GM15510 (cell line): ENCODE data around the gene LILRB5.
"Not testable (repeated sequence)": the region's sequence is repeated elsewhere in the genome, so short reads cannot be mapped to it uniquely, and the experiment has no call there.

Experiments used
- POLR2A ChIP-seq: IDR thresholded peaks from 3 replicates; pipeline ENCODE4 v1.6.1; 2011; ENCODE audit warnings: borderline replicate concordance; ENCODE audit not compliant: insufficient read length; ENCODE audit errors: extremely low read depth

Gene LILRB5

GRCh38 chr19:54231077-54231931 is 25.8 kb downstream of the LILRB5 start:
- TF ChIP-seq POLR2A = no peak

GRCh38 chr19:54230031-54230430 is 27.0 kb downstream of the LILRB5 start:
- no peak for TF ChIP-seq POLR2A

DNA sequence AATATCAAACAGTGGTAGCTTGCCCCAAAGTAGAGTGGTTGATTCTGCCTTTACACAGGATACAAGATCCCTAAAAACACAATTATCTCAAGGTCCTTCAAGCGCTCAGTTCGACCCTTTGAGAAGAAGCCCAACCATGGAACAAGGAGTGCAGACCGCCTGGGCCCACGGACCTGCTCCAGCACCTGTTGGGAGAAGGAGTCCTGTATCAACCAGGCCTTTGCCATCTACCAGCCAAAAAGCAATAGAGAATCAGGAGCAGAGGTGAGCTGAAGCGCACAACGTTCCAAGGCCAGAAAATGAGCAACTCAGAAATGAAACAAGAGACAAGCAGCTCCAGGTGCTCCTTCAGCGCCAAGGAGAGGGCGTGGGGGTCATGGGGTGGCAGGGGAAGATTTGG is 27.9 kb downstream of the LILRB5 start:
- TF ChIP-seq POLR2A = no peak

DNA sequence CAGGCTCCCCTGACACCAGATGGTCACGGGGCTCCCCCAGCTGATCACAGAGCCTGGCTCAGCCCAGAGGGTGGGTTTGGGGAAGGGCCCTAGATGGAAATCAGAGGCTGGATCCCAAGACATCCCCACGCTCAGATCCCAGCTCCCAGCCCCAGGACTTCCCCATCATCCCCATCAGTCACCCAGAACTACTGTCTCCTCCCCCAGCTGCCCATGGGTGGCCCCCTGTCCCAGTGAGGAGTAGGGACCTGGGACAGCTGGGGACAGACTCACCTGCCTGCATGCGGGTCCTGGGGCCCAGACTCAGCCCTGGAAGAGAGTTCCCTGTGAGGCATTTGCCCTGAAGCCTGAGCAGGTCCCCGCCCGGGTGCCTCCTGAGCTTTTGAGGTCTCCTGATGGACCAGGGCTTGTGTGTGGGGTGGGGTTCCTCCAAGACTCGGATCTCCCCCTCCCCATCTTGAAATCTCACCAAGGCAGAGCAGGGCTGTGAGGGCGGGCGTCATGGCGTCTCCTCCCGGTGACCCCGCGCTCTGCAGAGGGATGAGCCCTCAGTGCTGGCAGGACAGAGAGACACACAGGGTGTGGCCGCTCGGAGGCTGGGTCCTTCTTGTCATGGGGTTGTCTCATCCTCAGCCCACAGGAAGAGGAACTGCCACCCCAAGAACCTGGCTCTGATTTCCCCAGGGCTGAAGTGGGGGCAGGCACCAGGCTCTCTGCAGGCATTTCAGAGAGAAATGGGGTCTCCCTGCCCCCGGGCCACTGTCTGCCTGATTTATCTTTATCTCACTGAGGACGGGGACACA is 34.4 kb downstream of the LILRB5 start, which contains the start of gene LILRB3:
Gene LILRB3 (minus strand): TSS at position 534 of the 803 bp plus-strand sequence. CDS start 31 bp downstream, at position 503.
- TF ChIP-seq POLR2A = not testable (repeated sequence)

- no peak for TF ChIP-seq POLR2A
Measured at GRCh38 chr19:54218960-54219661, 38.0 kb downstream of the LILRB5 start.

DNA sequence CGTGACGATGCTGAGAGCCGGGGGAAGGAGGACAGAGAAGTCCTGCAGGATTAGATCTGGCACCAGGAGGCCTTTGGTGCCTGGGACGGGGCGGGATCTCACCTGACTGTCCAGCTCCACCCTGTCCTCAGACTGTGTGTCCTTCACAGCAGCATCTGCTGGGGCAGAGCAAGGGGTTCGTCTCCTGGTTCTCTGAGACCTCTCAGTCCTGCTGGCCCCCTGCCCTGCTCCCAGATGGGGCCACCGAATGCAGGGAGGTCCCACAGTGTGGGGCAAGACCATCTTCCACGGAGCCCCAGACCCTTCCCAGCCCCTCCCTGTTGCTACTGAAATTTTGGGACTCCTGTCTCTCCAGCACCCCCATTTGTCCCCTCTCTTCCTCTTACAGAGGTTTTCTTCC is 38.8 kb downstream of the LILRB5 start:
- no peak for TF ChIP-seq POLR2A

GRCh38 chr19:54216869-54217268 is 40.2 kb downstream of the LILRB5 start:
- no peak for TF ChIP-seq POLR2A

DNA sequence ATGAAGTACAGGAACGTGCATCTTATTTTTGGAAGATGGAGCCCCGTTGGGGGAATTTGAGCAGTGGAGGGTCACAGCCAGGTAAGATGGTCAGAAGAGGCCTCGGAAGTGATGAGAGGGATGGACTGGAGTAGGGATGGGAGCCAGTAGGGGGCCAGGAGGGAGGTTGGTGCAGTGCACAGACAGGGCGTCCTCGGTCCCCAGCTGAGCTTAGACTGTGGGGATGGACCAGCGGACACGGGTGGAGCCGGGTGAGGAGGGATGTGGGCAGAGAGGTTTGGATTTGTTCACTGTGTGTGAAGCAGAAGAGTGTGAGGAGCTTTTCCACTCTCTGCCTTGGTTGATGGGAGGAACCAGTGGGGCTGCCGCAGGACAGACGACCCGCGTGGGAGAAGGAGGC is 45.8 kb downstream of the LILRB5 start:
- no peak for TF ChIP-seq POLR2A

DNA sequence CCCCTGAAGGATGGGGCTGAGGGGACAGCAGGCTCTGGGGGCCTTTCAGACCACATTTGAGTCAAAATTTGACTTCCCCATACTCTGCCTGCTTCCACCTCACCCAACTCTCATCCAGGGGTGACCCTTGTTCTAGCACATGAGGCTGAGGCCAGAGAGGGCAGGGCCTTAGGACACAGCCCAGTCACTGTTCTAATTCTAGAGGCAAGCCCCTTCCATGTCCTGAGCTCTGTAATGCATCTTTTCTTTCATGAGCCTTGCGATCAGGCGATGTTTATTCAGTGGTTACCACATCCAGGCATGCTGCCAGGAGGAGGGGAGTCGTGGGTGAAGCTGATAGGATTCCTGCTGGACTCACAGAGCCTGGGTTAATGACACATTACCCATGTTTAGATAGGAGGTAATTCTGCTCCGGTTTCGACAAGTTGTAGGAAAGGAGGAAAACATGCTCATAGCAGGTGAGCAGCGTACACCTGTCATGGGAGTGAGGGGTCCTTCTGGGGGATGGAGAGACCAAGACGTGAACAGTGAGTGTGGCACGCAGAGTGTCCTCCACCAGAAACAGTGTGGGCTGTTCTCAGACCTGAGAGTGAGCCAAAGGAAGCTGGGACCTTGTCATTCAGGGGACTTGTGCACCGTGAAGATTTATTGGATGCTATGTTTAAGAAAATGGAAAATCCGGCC is 47.1 kb downstream of the LILRB5 start:
- TF ChIP-seq POLR2A = peak; percentile 9

GRCh38 chr19:54209058-54209810 is 47.8 kb downstream of the LILRB5 start:
- TF ChIP-seq POLR2A = peak; percentile 12

DNA sequence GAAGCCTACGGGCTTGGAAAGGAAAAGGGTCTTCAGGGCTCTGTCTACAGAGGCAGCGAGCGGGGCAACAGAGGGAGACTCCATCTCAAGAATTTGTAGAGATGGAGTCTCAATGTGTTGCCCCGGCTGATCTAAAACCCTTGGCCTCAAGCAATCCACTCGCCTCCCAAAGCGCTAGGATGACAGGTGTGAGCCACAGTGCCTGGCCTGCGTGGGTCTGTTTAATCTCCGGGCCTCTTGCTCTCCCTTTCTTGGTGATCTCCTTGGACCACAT is 48.4 kb downstream of the LILRB5 start:
- TF ChIP-seq POLR2A = no peak

GRCh38 chr19:54207983-54208783 is 48.9 kb downstream of the LILRB5 start:
- no peak for TF ChIP-seq POLR2A

DNA sequence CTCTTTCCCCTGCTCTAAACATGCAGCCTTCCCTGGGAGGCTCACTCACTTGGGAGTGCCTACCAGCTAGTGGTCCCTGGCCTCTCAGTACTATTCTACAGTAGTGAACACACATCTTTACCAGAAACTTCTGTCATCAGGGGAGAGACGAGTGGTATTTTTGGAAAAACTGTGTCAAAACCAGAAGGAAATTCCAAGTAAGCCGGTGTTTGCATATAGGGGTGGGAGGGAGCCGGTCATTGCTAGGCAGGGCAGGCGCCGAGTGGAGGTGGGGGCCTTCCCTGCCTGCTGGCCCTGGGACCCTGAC is 49.4 kb downstream of the LILRB5 start:
- no peak for TF ChIP-seq POLR2A
